ENCODE results near the gene CBFA2T2. TPM values are rescaled to one million over a fixed set of nuclear protein-coding genes. Genes with fewer than 3 reads are reported as not detected.

CBFA2T2 gene
- total and polyA plus RNA-seq, 10 of the 15 experiments (the other 5 are each of a cell fraction or from before 2014, with no cell fraction given), result 0.61 to 8.6 (median 5.5) TPM

DNA sequence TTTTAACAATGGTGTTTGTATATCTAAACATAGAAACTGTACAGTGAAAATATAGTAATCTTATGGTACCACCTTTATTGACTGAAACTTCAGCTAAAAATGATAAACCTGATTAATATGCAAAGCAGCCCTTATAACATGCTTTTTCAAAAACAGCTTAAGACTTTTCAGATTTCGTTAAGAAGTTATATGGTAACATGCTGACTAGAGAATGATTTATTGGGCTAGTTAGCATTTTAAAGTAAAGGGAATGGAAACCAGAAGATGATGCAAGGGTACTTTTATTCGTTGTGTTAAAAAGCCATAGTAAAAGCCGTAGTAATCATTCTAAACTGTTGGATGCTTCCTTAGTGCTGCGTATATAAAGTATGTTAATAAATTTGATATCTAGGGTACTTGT is 50.5 kb downstream of the CBFA2T2 start:
- FAIRE-seq, result no peak
- no peak overlapping the region for H3K4me3 ChIP-seq
- no peak overlapping the region for H3K9ac ChIP-seq (ENCODE audit: control insufficient read depth, insufficient read depth, low read length)
- TF ChIP-seq HCFC1 (IDR thresholded peaks at IDR 0.05; ENCODE audit: low read length) (no peak), MYB (IDR thresholded peaks at IDR 0.05; ENCODE audit: borderline replicate concordance, low read depth, low read length) (no peak), ZNF274 (IDR thresholded peaks at IDR 0.05; ENCODE audit: insufficient read depth, insufficient read length) (no peak), NR2C1 (IDR thresholded peaks at IDR 0.05) (no peak), MEF2B (IDR thresholded peaks at IDR 0.05; ENCODE audit: partially characterized antibody, poor library complexity, severe bottlenecking) (no peak), SMAD5 (IDR thresholded peaks at IDR 0.05; ENCODE audit: low read depth) (no peak), STAT3 (IDR thresholded peaks at IDR 0.05; ENCODE audit: low read depth, low read length) (no peak), MXI1 (IDR thresholded peaks at IDR 0.05; ENCODE audit: low read depth, low read length) (no peak)
- TF ChIP-seq, protein P1, sequence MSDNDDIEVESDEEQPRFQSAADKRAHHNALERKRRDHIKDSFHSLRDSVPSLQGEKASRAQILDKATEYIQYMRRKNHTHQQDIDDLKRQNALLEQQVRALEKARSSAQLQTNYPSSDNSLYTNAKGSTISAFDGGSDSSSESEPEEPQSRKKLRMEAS (IDR thresholded peaks at IDR 0.05; ENCODE audit: low read depth, low read length), result no peak
- no peak for DNase-seq (ENCODE audit: low read depth, low spot score)
- no peaks in the 10 kb centered on the region for H3K79me2 ChIP-seq (ENCODE audit: control insufficient read depth, insufficient read depth, low read length)
- no peaks in the 10 kb centered on the region for H3K27me3 ChIP-seq (replicated peaks in 1 of 2; ENCODE audit: control insufficient read depth in 2 of 2, insufficient read depth in 2 of 2, low read length in 1 of 2)
- intact Hi-C loops (cut with micrococcal nuclease; ENCODE audit: unreplicated experiment) (no loop called here), in situ Hi-C loops (cut with MboI) (no loop called here)
- H2AFZ ChIP-seq (ENCODE audit: control insufficient read depth, low read depth, low read length), result no peak overlapping the region
- H3K4me1 ChIP-seq (ENCODE audit: control insufficient read depth, insufficient read depth, low read length), result no peaks in the 10 kb centered on the region
- ChIA-PET CTCF (interaction anchor here (1.0 to 1.3 kb wide), 2 partner anchors 12 to 64 kb away, joined by 3 to 4 read pairs; no protein-coding TSS in a partner anchor), POLR2A (no interaction called here), SMC1A (ENCODE audit: uncharacterized antibody, unreplicated experiment) (interaction anchor here (0.9 to 1.4 kb wide), 4 partner anchors 9 to 78 kb away, joined by 3 to 4 read pairs (median 3); no protein-coding TSS in a partner anchor), RAD21 (ENCODE audit: unreplicated experiment) (no interaction called here)
- 88% methylated on average over 4 of the region's 4 CpGs for WGBS (ENCODE audit: insufficient coverage, insufficient replicate concordance, low lambda C conversion rate, missing lambda C conversion rate)
- H3K9me3 ChIP-seq (replicated peaks; ENCODE audit: control insufficient read depth, insufficient read depth, low read length), result no peaks in the 10 kb centered on the region
- no TSS peak for BruUV-seq (replicated peaks)
- no peak overlapping the region for H3K4me2 ChIP-seq (ENCODE audit: control insufficient read depth, insufficient read depth)
- ATAC-seq, result no peak
- no peaks in the 10 kb centered on the region for H4K20me1 ChIP-seq (ENCODE audit: control insufficient read depth, insufficient read depth)
- H3K36me3 ChIP-seq (ENCODE audit: control insufficient read depth in 2 of 2, insufficient read depth in 2 of 2, low read length in 1 of 2), result no peaks in the 10 kb centered on the region
- no peak overlapping the region for H3K27ac ChIP-seq (ENCODE audit: control insufficient read depth, insufficient read depth)
